Measurements from ENCODE around the gene APOBEC3H.
A peak's percentile ranks its signal among the peaks of the same experiment; 100 is the strongest.

Gene APOBEC3H

GRCh38 chr22:39114112-39114511, 17.1 kb downstream of the APOBEC3H start:
- DNase-seq, result no peak

GRCh38 chr22:39115570-39115969, 18.5 kb downstream of the APOBEC3H start:
- no peak for DNase-seq

GRCh38 chr22:39115977-39116621, 19.1 kb downstream of the APOBEC3H start:
- DNase-seq, result no peak

- DNase-seq, result peak; percentile 43
Measured at GRCh38 chr22:39117585-39118191, 20.6 kb downstream of the APOBEC3H start.

- DNase-seq, result no peak
Measured at GRCh38 chr22:39120983-39121382, 23.9 kb downstream of the APOBEC3H start.

GRCh38 chr22:39122772-39123470, 25.9 kb downstream of the APOBEC3H start:
- no peak for DNase-seq

GRCh38 chr22:39123751-39124581, 26.9 kb downstream of the APOBEC3H start:
- DNase-seq, result no peak

GRCh38 chr22:39125622-39126021, 28.6 kb downstream of the APOBEC3H start:
- no peak for DNase-seq

GRCh38 chr22:39128508-39128907, 31.5 kb downstream of the APOBEC3H start:
- no peak for DNase-seq

GRCh38 chr22:39129081-39129480, 32.0 kb downstream of the APOBEC3H start:
- no peak for DNase-seq

- no peak for DNase-seq
Measured at GRCh38 chr22:39129746-39130145, 32.7 kb downstream of the APOBEC3H start.

- no peak for DNase-seq
Measured at GRCh38 chr22:39130152-39130704, 33.2 kb downstream of the APOBEC3H start.

GRCh38 chr22:39130892-39131855, 34.1 kb downstream of the APOBEC3H start:
- no peak for DNase-seq

- DNase-seq, result no peak
Measured at GRCh38 chr22:39132281-39132680, 35.2 kb downstream of the APOBEC3H start.

GRCh38 chr22:39132871-39133524, 36.0 kb downstream of the APOBEC3H start:
- DNase-seq, result no peak

- no peak for DNase-seq
Measured at GRCh38 chr22:39133871-39134270, 36.8 kb downstream of the APOBEC3H start.

GRCh38 chr22:39134366-39135091, 37.5 kb downstream of the APOBEC3H start:
- no peak for DNase-seq

GRCh38 chr22:39135092-39135896, 38.2 kb downstream of the APOBEC3H start:
- peak; percentile 31 for DNase-seq

- no peak for DNase-seq
Measured at GRCh38 chr22:39136317-39136716, 39.3 kb downstream of the APOBEC3H start.

Data from activated CD4-positive, alpha-beta T cell treated with anti-CD3 and anti-CD28 coated beads for 1 hour (primary cell).